Astrocyte (in vitro differentiated cells and primary cell): ENCODE measurements around the gene STK32B. TPM values are rescaled to one million over a fixed set of nuclear protein-coding genes. Genes with fewer than 3 reads are reported as not detected.
A peak's percentile ranks its signal among the peaks of the same experiment; 100 is the strongest.

ENCODE experiments used
- DNase-seq: peaks from one replicate; pipeline ENCODE4 v3.0.0-alpha.2; 2010; ENCODE audit warnings: low read depth
- FAIRE-seq: peaks from 2 replicates; lab custom pipeline; 2011; peaks lifted over from hg19 to GRCh38; lab: Jason Lieb, UNC
- H2AFZ ChIP-seq: 2 replicates; pipeline ENCODE4 v1.6.0; 2012; ENCODE audit warnings: low read depth, low read length, inconsistent platforms
- H3K27ac ChIP-seq: 2 replicates; pipeline ENCODE4 v1.5.1; 2011; ENCODE audit warnings: low read depth, low read length, inconsistent platforms
- H3K27me3 ChIP-seq: 2 replicates; pipeline ENCODE4 v1.6.0; 2011; ENCODE audit warnings: low read length, inconsistent platforms; ENCODE audit not compliant: insufficient read depth
- H3K36me3 ChIP-seq: 2 replicates; pipeline ENCODE4 v1.5.1; 2011; ENCODE audit warnings: low read length, inconsistent platforms; ENCODE audit not compliant: insufficient read depth
- H3K4me1 ChIP-seq: 2 replicates; pipeline ENCODE4 v1.5.1; 2011; ENCODE audit warnings: low read length, inconsistent platforms; ENCODE audit not compliant: insufficient read depth
- H3K4me2 ChIP-seq: 2 replicates; pipeline ENCODE4 v1.6.0; 2012; ENCODE audit warnings: low read length, inconsistent platforms
- H3K4me3 ChIP-seq: 2 replicates; pipeline ENCODE4 v1.5.1; 2011; ENCODE audit warnings: low read depth, mild to moderate bottlenecking, low read length, inconsistent platforms; ENCODE audit not compliant: insufficient read depth
- H3K79me2 ChIP-seq: 2 replicates; pipeline ENCODE4 v1.6.0; 2012; ENCODE audit warnings: mild to moderate bottlenecking, low read length, inconsistent platforms; ENCODE audit not compliant: insufficient read depth
- H3K9ac ChIP-seq: 2 replicates; pipeline ENCODE4 v1.6.0; 2012; ENCODE audit warnings: mild to moderate bottlenecking, low read length, inconsistent platforms
- H3K9me3 ChIP-seq: 2 replicates; pipeline ENCODE4 v1.5.1; 2012; ENCODE audit warnings: low read depth, mild to moderate bottlenecking, low read length, inconsistent platforms; ENCODE audit not compliant: insufficient read depth
- H4K20me1 ChIP-seq: 2 replicates; pipeline ENCODE4 v1.6.0; 2012; ENCODE audit warnings: low read length, inconsistent platforms; ENCODE audit not compliant: insufficient read depth
- H3K27ac Mint-ChIP-seq: one replicate; pipeline ENCODE4 v1.8.0; 2021; ENCODE audit warnings: mild to moderate bottlenecking, mixed read lengths; ENCODE audit not compliant: unreplicated experiment
- H3K27me3 Mint-ChIP-seq: one replicate; pipeline ENCODE4 v1.8.0; 2021; ENCODE audit warnings: low read depth, mixed read lengths; ENCODE audit not compliant: unreplicated experiment
- H3K36me3 Mint-ChIP-seq: one replicate; pipeline ENCODE4 v1.8.0; 2021; ENCODE audit warnings: low read depth, mixed read lengths; ENCODE audit not compliant: unreplicated experiment
- H3K4me1 Mint-ChIP-seq: one replicate; pipeline ENCODE4 v1.8.0; 2021; ENCODE audit warnings: low read depth, mixed read lengths; ENCODE audit not compliant: unreplicated experiment
- H3K4me3 Mint-ChIP-seq: one replicate; pipeline ENCODE4 v1.8.0; 2021; ENCODE audit warnings: mild to moderate bottlenecking, moderate library complexity, mixed read lengths; ENCODE audit not compliant: unreplicated experiment
- H3K9me3 Mint-ChIP-seq: one replicate; pipeline ENCODE4 v1.8.0; 2021; ENCODE audit warnings: mild to moderate bottlenecking, mixed read lengths; ENCODE audit not compliant: unreplicated experiment
- CTCF ChIP-seq: IDR thresholded peaks from 2 replicates; pipeline ENCODE4 v1.5.1; 2011; ENCODE audit warnings: low read depth, mild to moderate bottlenecking, inconsistent platforms, low read length, moderate library complexity; ENCODE audit not compliant: insufficient read depth
- EZH2 ChIP-seq: IDR thresholded peaks from 2 replicates; pipeline ENCODE4 v1.6.1; 2012; ENCODE audit warnings: mild to moderate bottlenecking, low read length, inconsistent platforms; ENCODE audit not compliant: insufficient read depth
- total RNA-seq: library from RNA; stranded (reverse); gene quantifications from 2 replicates; pipeline ENCODE4 v1.2.1, GENCODE V29; 2021

STK32B gene
- total RNA-seq, 1 donor from 2014 or later = 2.9 TPM

- H3K4me3 Mint-ChIP-seq = no peak overlapping the region
Measured at GRCh38 chr4:5459236-5459635, 408.0 kb downstream of the STK32B start.

GRCh38 chr4:5460106-5460801, 409.0 kb downstream of the STK32B start:
- H3K79me2 ChIP-seq = no peaks in the 10 kb centered on the region
- FAIRE-seq (peak; percentile 17), DNase-seq (no peak)
- no peak overlapping the region for H2AFZ ChIP-seq
- H3K4me2 ChIP-seq = no peak overlapping the region
- H3K4me1 Mint-ChIP-seq = no peaks in the 10 kb centered on the region
- no peak overlapping the region for H3K9ac ChIP-seq
- H3K4me3 Mint-ChIP-seq = no peak overlapping the region
- no peak overlapping the region for H3K27ac ChIP-seq
- H3K36me3 ChIP-seq = no peaks in the 10 kb centered on the region
- peaks cover 36% of the 10 kb centered on the region for H3K27me3 Mint-ChIP-seq
- H3K9me3 ChIP-seq = no peaks in the 10 kb centered on the region
- H3K4me1 ChIP-seq = no peaks in the 10 kb centered on the region
- H3K4me3 ChIP-seq = no peak overlapping the region
- H3K9me3 Mint-ChIP-seq = peaks cover 3% of the 10 kb centered on the region
- TF ChIP-seq CTCF (peak; percentile 55), EZH2 (no peak)
- H3K27me3 ChIP-seq = no peaks in the 10 kb centered on the region
- H4K20me1 ChIP-seq = no peaks in the 10 kb centered on the region
- no peak overlapping the region for H3K27ac Mint-ChIP-seq
- H3K36me3 Mint-ChIP-seq = peaks cover 3% of the 10 kb centered on the region

More at GRCh38 chr4:5459236-5459635, 408.0 kb downstream of the STK32B start:
- Histone ChIP-seq H2AFZ (no peak overlapping the region), H3K36me3 (no peaks in the 10 kb centered on the region), H3K4me2 (no peak overlapping the region), H3K9ac (no peak overlapping the region), H3K4me3 (no peak overlapping the region), H4K20me1 (no peaks in the 10 kb centered on the region), H3K27ac (no peak overlapping the region), H3K4me1 (no peaks in the 10 kb centered on the region), H3K27me3 (no peaks in the 10 kb centered on the region), H3K9me3 (no peaks in the 10 kb centered on the region), H3K79me2 (no peaks in the 10 kb centered on the region)
- H3K36me3 Mint-ChIP-seq = no peaks in the 10 kb centered on the region
- no peak for DNase-seq
- no peak overlapping the region for H3K27ac Mint-ChIP-seq
- H3K9me3 Mint-ChIP-seq = peaks cover 2% of the 10 kb centered on the region
- TF ChIP-seq EZH2 (no peak), CTCF (no peak)
- no peak for FAIRE-seq
- H3K4me1 Mint-ChIP-seq = no peaks in the 10 kb centered on the region
- peaks cover 33% of the 10 kb centered on the region for H3K27me3 Mint-ChIP-seq

- Histone ChIP-seq H3K4me2 (no peak overlapping the region), H2AFZ (no peak overlapping the region), H3K36me3 (no peaks in the 10 kb centered on the region), H4K20me1 (no peaks in the 10 kb centered on the region), H3K4me3 (no peak overlapping the region), H3K79me2 (no peaks in the 10 kb centered on the region), H3K4me1 (no peaks in the 10 kb centered on the region), H3K27me3 (no peaks in the 10 kb centered on the region), H3K27ac (no peak overlapping the region), H3K9ac (no peak overlapping the region), H3K9me3 (no peaks in the 10 kb centered on the region)
- DNase-seq = no peak
- FAIRE-seq = no peak
- Mint-ChIP-seq H3K4me3 (no peak overlapping the region), H3K27ac (no peak overlapping the region), H3K4me1 (no peaks in the 10 kb centered on the region), H3K9me3 (peaks cover 3% of the 10 kb centered on the region), H3K27me3 (peaks cover 26% of the 10 kb centered on the region), H3K36me3 (peaks cover 3% of the 10 kb centered on the region)
- no peak for TF ChIP-seq CTCF
- no peak for TF ChIP-seq EZH2
Measured at GRCh38 chr4:5461477-5461876, 410.2 kb downstream of the STK32B start.
